ENCODE data around the gene KCNG4.
"Not testable (repeated sequence)": the region's sequence is repeated elsewhere in the genome, so short reads cannot be mapped to it uniquely, and the experiment has no call there.

The KCNG4 gene

DNA sequence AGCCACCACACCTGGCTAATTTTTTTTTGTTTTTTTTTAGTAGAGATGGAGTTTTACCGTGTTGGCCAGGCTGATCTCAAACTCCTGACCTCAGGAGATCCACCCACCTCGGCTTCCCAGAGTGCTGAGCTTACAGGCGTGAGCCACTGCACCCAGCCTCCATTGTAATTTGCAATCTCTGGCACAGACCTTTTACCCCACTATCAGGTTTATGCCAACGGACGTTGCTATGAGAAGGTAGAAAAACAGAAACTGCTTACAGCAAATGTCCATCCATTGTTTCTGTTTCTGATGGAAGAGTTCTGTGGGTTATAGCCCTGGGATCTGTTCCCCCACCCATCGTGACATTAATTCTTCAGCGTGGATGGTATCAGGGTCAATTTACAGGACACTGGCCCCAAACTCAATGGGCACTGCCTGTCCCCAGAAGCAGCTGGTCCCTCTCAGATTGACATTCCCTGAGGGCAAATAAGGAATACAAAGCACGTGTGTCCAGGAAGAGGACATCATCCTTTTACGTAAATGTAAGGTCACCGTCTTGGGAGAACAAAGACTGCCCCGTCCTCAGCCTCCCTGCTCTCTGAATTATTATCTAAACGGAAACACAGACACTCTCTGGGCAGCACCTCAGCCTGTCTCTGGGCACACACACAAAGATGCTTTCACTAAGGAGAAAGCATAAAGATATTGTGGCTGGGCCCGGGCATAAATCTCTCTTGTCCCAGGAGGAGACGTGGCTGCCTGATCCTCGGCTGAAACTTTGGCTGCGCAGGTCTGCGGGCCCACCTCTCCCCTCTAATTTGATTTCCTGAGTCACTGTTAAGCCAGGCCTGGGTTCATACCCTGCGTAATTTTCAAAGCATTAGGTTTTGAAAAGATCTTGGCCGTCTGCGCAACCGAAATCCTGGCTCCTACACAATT lies 5.2 kb downstream of the KCNG4 start:
- peak; percentile 57 for DNase-seq

DNA sequence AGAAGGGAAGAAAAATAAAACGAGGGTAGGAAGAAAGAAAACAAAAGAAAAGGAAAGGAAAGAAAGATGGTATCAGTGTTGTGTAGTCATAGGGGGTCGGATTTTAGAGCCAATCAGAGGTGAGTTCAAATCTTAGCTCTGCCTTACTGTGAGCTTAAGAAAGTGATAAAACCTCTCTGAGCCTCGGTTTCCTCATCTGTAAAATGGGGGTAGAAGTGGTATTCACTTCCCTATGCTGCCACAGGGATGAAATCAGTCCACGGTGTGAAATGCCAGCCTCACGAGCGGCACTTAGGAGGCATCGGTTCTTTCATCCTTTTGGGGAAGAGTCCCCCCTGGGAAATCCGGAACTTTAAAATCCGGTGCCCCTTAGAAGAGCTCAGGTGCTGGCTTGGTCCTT lies 6.1 kb downstream of the KCNG4 start:
- DNase-seq: no peak

DNA sequence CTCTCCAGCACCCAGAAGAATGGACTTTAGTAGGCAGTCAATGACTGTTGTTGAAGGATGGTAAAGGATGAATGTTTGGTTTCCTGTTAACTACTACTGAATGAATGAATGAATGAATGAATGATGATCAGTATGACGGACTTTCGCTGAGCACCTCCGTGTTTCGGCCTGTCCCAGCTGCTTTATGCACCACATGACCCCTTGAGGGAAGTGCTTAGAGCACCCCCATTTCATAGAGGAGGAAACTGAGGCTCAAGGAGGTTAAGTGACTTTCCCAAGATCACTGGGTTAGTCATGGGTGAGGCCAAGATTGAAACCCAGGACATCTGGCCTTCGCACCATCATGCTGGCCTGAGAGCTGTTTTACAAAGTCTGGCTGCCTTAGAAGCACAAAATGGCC lies 6.8 kb downstream of the KCNG4 start:
- no peak for DNase-seq

DNA sequence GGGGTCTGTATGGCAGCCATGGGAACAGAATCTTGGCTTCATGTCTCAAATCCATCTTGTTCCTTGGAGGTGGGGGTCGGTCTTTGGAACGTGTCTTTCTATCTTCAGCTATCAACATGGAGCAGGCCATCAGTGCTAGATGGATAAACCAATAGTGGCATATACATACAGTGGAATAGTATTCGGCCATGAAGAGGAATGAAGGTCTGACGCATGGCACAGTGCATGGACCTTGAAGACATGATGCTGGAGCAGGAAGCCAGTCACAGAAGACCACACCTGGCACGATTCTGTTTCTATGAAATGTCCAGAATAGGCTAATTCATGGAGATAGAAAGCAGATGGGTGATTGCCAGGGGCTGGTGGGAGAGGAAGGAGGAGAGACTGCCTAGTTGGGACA lies 7.8 kb downstream of the KCNG4 start:
- DNase-seq: no peak

DNA sequence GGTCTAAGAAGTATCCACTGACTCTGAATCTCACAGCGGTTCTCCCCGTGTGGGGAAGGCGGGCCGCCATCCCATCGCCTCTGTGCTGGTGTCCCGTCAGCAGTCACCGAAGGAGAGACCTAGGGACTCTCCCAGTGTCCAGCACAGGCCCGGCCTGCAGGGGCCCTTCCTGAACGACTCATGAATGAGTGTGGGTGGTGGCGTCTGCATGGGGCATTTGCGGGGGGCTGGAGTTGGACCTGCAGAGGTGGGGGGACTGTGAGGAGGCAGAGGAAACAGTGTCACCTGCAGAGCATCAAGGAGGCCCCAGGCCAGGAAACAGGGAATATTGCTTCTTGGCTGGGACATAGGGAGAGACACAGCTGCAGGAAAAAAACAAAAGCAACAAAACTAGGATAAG lies 10.3 kb downstream of the KCNG4 start:
- DNase-seq: peak; percentile 35

DNA sequence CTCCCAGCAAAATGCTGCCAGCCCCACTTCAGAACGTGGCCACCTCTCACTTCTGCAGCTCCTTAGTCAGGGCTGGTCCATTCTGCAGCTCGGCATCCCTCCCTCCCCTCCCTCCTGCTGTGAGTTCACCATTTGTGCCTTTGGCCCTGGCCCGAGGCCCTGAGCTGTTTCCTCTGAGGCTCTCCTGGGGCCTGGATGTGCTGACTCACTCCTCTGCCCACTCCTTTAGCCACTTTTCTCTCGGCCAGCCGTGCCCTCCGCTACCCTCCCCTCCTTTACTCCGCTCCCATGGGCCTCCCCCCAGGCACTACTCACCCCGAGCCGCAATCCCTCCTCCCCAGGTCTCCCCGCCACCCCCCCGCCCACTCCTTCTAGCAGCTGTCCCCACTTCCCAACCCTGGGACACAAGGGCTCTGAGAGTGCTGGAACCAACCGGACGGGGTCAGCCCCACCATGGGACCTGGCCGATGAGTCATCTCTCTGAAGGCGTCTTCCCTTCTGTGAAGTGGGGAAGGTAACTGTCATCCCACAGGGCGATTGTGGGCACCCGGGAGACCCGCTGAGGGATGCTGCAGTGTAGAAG lies 11.5 kb downstream of the KCNG4 start:
- peak; percentile 86 for DNase-seq

DNA sequence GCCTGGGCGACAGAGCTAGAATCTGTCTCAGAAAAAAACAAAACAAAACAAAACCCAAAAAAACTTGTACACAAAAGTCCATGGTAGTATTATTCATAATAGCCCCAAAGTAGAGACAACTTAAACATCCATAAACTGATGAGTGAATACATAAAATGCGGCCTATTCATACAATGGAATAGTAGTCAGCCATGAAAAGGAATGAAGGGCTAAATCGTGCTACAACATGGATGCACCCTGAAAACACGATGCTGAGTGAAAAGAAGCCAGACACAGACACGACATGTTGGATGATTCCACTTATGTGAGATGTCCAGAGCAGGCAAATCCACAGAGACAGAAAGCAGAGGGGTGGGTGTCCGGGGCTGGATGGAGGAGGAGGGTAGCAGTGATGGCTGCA lies 12.3 kb downstream of the KCNG4 start:
- no peak for DNase-seq

DNA sequence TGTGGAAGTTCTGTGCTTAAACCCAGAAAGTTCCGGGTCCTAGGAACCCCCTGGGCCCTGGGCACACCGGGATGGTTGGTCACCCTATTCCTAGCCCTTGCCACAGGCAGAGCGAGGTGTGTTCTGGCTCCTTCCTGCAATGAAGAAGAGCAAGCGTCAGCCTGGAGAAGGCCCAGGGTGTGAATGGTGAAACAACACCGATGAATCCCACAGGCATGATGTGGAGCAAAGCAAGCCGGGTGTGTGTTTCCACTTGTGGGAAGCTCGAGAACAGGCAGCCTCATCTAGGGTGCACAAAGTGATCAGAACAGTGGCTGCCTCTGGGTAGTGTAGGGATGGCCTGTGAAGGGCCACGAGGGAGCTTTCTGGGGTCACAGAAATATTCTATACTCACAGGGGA lies 13.8 kb downstream of the KCNG4 start:
- DNase-seq: no peak

DNA sequence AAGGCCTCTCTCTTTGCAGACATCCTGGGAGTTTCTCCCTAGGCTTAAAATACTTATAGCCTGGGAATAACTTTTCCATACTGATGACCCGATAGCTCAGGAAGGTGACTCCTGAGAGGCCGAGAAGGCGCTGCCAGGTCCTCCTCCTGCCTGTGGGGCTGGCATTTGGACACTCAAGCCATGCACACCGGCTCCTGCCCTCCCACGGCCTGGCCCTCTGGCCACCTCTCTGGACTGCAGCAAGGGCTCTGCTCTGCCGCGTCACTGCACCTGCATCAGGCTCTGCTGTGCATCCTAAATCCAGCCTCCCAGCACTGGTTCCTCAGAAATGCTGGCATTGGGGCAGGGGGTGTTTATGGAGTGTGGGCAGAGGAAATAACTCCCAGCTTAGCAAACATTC lies 14.2 kb downstream of the KCNG4 start:
- no peak for DNase-seq

DNA sequence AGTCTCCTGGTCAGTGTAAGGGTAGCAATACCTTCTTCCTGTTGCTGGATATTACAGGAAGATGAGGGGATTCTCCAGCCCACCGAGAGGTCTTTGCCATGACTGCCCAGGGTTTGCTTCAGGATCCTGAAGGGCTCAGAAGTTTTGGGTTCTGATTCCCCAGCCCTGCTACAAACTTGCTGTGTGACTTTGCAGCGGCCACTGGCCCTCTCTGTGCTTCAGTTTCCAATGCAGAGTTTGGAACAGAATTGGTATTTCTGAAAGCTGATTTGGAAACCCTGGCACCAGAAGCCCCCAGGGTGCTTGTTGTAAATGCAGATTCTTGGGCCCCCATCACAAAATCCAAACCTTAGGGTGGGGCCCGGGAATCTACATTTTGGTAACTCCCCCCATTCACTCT lies 14.7 kb downstream of the KCNG4 start:
- no peak for DNase-seq

DNA sequence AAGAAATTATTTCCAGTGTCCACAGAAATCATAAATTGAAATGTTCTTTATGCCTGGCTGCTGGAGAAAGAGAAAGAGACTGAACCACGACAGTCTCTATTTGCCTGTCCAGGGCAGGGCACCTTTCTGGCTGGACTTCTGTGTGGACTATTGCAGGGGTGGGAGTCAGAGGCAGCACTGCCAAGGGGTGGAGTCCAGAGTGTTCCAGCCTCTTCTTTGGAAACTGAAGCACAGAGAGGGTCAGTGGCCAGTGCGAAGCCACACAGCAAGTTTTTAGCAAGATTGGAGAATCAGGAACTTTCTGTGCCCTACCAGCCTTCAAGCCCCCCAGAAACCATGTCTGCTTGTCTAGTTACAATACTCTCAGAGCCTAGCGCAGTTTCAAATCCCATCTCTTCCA lies 15.3 kb downstream of the KCNG4 start:
- no peak for DNase-seq

DNA sequence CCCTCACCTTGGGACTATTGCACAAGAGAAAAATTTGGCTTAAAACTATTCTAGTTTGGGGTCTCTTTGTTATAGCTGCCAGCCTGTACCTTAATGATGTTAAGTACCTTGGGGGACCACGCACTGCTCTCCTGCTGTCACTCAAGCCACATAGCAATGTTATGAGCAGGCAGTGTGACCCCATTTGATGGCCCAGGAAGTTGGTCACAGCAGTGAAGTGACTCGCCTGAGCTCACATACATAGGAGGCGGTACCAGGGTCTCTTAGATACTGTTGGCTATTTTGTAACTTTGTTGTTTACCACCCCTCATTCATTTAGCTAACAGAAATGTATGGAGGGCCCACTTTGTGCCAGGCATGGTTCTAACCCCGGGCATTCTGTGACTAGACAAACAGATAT lies 16.4 kb downstream of the KCNG4 start:
- DNase-seq: no peak

DNA sequence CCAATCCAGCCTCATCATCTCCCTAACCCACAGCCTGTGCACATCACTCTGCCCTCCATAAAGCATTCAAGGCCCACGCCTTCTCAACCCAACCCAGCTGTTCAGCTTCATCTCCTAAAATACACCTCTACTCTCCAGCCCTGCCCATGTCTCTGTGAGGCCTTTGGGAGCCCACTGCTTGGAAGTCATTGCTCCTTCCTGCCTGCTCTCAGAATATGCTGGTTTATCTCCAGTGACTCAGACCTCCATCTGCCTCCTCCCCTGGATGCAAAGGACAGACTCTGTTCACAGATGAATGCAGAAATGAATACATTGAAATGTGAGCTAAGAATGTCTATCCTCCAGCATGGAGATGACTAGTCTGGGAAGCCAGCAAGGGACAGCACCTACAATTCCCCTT lies 19.0 kb downstream of the KCNG4 start:
- no peak for DNase-seq

DNA sequence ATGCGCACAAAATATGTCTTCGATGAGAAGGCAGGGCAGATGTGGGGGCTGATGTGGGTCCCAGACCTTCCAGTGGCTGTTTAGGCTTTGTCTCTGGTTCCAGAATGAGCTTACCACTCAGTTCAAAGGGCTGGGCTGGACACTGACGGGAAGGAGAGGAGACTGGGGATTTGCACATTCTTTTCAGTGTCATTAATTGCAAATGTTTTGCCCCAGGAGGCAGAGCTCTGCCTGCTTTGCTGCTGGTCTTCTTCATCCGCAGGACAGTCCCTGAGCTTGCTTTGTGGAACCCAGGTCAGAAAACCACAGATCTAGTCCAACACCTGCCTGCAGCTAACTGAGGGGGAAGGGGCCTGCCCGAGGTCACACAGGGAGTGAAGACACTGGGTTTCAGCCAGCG lies 20.9 kb downstream of the KCNG4 start:
- no peak for DNase-seq

DNA sequence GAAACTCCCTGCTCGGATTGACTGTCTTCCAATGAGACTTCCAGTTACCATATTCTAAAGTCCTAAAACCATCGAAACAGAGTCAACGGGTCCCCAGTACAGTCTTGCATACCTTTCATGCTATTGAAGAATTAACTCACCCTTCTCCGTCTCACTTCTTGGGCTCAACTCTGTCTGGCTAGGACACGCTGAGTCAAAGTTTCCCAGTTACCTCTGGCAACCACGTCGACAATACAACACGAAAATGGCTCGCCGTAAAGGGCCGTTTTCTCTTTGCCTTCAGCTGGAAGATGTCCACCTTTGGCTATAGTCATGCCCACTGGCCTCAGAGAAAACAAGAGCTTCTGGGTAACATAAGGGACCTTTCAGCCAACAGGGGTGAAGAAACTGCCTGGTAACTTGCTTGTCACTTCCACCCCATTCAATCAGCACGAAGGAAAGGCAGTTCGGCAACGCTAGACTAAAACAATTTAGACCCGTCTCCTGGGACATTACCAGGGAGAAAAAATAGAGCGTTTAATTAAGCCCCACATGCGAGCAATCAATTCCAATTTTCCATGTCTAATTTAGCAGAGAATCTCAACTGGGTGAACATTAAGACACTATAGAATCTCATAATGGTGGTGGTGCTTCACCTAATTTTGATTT lies 21.5 kb downstream of the KCNG4 start:
- DNase-seq: no peak

DNA sequence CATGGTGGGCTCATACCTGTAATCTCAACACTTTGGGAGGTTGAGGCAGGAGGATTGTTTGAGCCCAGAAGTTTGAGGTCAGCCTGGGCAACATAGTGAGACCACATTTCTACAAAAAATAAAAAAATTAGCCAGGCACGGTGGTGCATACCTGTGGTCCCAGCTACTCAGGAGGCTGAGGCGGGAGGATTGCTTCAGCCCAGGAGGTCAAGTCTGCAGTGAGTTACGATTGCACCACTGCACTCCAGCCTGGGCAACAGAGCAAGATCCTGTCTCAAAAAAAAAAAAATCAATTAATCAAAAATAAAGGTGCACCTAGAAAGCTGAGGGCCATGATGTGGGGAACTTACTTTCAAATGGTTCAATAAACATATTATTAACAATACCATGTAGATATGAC lies 23.7 kb downstream of the KCNG4 start:
- not testable (repeated sequence) for DNase-seq

DNA sequence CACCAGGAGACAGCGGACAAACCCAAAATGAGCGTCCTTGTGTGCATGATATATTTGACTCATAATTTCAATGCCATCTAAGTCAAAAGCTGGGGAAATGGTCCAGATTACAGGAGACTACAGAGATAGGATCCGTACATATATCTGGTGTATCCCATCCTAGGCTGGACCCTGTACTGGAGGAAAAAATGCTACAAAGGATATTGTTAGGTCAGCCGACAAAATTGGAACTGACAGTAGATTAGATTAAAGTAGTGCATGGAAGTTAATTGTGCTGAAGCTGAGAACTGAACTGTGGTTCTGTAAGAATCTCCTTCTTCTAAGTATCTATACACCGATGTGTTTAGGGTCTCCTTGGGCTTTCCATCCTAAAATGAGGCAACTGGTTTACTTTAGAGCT lies 24.3 kb downstream of the KCNG4 start:
- DNase-seq: no peak

DNA sequence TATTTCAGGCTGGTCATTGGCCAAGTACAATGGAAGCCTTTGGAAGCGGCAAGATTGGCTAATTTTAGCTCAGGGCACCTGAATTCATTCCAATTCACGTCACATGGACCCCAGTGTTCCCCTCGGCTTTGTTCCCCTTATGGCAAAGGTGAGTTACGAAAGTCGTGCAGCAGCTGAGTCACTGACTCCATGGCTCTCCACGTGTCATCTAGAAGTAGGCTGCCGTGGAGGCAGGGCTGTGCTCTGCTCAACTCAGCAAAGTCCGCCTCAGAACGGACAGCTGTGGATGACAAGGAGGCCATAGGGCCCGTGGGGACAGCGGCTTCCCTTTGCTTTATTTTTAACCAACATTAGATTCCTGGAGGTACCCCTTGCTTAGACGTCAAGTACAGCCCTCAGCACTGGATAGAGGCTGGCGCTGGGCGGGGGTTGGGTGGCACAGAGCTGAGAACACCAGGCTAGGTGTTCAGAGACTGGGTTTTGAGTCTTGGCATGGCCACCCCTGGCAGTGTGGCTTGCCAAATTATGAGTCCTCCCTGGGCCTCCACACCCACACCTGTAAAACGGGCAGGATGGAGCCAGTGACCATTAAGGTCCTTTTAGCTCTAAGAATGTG lies 25.3 kb downstream of the KCNG4 start:
- DNase-seq: no peak

DNA sequence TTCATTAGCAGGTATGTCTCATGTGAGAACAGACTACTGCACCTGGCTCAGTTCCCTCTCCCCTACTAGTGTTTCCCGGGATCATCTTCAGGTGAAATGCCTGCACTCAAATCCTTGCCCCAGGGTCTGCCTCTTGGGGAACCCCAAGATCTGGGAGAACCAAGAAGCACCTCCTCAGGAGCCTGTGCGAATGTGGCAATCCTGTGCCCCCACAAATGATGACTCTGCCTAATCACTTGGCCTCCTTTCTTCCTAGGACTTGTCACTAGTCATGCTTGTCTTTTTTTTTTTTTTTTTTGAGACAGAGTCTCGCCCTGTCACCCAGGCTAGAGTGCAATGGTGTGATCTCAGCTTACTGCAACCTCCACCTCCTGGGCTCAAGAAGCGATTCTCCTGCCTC lies 27.2 kb downstream of the KCNG4 start:
- no peak for DNase-seq

DNA sequence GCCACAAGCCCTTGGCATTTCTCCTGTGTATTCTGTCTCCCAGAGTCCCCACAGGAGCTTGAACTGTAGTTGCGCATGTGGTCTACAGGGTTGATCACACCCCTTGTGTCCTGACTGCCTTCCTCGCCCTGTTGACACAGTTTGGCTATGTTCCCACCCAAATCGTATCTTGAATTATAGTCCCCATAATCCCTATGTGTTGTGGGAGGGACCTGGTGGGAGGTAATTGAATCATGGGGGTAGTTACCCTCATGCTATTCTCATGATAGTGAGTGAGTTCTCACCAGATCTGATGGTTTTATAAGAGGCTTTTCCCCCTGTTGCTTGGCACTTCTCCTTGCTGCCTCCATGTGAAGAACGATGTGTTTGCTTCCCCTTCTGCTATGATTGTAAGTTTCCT lies 27.7 kb downstream of the KCNG4 start:
- no peak for DNase-seq

DNA sequence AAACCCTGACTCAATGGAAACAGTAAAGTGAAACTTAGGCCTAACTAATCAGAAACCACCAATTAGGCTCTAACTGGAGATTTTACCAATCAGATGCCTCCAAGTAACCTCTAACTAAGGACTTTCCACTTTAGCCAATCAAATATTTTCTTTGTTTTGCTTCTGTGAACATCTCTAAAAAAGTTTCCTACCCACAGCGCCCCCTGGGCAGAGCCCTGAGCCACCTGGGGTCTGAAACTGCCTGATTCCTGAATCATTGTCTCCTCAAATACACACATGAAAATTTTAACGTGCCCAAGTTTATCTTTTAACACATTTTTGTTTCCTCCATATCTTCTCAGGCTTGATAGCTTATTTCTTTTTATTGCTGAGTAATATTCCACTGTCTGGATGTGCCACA lies 29.8 kb downstream of the KCNG4 start:
- no peak for DNase-seq

DNA sequence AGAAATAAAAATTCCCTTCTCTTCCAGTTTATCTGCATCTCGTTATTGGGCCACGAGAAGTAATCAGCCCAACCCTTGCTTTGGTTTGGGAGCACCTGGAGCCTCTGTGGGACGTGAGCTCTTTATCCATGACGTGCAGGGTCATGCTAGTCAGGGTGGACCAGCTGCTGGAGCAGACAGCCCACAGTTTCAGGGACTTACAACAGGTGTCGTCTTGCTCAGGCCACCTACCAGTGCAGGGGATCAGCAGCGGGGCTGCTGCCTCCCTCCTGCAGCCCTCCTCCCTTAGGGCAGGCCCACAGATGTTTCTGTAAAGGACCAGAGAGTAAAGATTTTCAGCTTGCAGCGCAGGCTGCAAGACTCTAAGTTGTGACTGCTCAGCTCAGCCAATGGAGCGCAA lies 31.9 kb downstream of the KCNG4 start:
- no peak for DNase-seq

DNA sequence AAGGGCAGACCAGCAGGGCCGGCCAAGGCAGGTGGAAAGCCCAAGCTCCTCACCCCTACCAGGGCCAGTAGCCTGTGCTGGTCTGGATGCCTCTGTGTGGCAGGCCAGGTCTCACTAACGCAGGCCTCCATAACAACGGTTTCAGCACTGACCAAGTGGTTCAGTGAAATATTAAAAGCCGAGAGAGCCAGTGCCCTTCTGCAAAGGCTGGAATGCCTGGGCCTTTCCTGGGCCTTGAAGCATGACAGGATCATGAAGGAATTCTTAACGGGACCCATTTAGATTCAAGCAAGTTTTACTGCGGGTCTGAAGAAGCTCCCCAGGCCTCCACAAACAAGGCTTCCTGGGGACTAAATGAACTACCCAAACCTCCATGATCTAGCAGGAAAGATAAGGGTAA lies 32.6 kb downstream of the KCNG4 start:
- no peak for DNase-seq

Measured in right hindlimb (tissue), 1 donor.